ENCODE data around the gene PGD.
"Not testable (repeated sequence)": the region's sequence is repeated elsewhere in the genome, so short reads cannot be mapped to it uniquely, and the experiment has no call there.

The PGD gene

DNA sequence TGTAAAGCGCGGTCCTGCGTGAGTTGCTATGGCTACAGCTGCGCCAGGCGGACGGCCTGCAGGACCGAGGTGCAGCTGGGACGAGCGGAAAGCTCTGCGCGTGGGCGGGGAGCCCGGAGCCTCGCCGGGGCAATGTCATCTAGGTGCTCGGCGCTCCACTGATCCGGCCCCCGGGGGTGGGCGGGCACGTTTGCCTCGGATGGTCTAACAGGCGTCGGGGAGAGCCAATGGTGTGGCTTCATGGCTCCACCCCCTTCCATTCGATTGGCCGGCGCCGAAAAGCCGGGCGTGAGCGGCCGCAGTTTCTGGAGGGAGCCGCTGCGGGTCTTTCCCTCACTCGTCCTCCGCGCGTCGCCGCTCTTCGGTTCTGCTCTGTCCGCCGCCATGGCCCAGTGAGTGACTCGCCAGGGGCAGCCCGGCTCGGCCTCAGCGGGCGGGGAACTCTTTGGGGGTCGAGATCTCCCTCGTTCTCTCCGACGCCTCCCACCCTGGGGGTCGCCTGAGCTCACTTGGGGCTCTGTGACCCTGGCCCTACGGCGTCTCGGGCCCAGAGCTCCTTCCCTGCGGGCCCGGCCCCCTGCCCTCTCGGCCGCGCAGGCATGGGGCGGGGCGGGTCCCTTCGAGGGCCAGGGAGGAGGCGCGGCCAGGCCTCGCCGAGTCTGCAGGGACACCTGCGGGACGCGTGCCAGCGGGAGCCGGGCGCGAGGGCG is at the start of gene PGD:
Gene PGD, plus strand, starts transcription at position 331 of the 710 bp plus-strand sequence. Its CDS starts 54 bp downstream, at position 385.
- H3K9me3 ChIP-seq (ENCODE audit: control insufficient read depth in 2 of 2, low read length in 2 of 2), result no peaks in the 10 kb centered on the region
- H3K36me3 ChIP-seq (ENCODE audit: control insufficient read depth in 2 of 2, insufficient read depth in 2 of 2, low read length in 2 of 2), result peaks cover 7 to 12% of the 10 kb centered on the region in 2 donors
- H3K9ac ChIP-seq (ENCODE audit: low read depth in 1 of 2, low read length in 2 of 2), result peak within 1 kb of the TSS; percentile 80 to 88
- H3K27ac ChIP-seq (ENCODE audit: low read depth in 2 of 2, low read length in 2 of 2), result peak within 1 kb of the TSS; percentile 92 to 93
- H3K4me1 ChIP-seq (ENCODE audit: control insufficient read depth in 2 of 2, insufficient read depth in 2 of 2, low read length in 2 of 2), result peaks cover 15 to 21% of the 10 kb centered on the region in 2 donors
- peak within 1 kb of the TSS; percentile 87 to 89 for H3K4me3 ChIP-seq (ENCODE audit: low read length in 2 of 2)
- no peaks in the 10 kb centered on the region for H3K27me3 ChIP-seq (ENCODE audit: control insufficient read depth in 2 of 2, insufficient read depth in 2 of 2, low read length in 2 of 2)

DNA sequence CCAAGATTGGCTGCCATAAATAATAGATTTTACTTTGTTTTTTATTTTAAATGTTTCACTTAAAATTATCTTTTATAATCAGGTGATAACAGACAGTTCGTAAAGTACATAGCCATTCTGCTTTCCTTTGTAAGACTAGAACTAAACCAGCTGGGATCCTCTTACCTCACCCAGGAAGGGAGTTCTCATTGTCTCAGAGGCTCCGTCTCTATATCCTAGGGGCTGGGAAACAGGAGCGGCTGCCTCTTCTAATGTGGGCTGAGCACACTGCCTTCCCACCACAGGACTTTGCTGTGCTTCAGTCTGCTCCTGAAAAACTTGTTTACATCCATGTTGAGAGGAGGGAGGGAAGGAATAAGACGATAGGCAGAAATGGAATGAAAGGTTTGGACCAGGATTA is 45.6 kb upstream of the PGD start:
- H3K4me1 ChIP-seq (ENCODE audit: control insufficient read depth in 2 of 2, insufficient read depth in 2 of 2, low read length in 2 of 2), result no peaks in the 10 kb centered on the region
- no peaks in the 10 kb centered on the region for H3K27me3 ChIP-seq (ENCODE audit: control insufficient read depth in 2 of 2, insufficient read depth in 2 of 2, low read length in 2 of 2)
- H3K36me3 ChIP-seq (ENCODE audit: control insufficient read depth in 2 of 2, insufficient read depth in 2 of 2, low read length in 2 of 2), result peaks cover 18 to 23% of the 10 kb centered on the region in 2 donors
- no peaks in the 10 kb centered on the region for H3K9me3 ChIP-seq (ENCODE audit: control insufficient read depth in 2 of 2, low read length in 2 of 2)
- H3K4me3 ChIP-seq (ENCODE audit: low read length in 2 of 2), result no peak overlapping the region
- no peak overlapping the region for H3K27ac ChIP-seq (ENCODE audit: low read depth in 2 of 2, low read length in 2 of 2)
- H3K9ac ChIP-seq (ENCODE audit: low read depth in 1 of 2, low read length in 2 of 2), result no peak overlapping the region

DNA sequence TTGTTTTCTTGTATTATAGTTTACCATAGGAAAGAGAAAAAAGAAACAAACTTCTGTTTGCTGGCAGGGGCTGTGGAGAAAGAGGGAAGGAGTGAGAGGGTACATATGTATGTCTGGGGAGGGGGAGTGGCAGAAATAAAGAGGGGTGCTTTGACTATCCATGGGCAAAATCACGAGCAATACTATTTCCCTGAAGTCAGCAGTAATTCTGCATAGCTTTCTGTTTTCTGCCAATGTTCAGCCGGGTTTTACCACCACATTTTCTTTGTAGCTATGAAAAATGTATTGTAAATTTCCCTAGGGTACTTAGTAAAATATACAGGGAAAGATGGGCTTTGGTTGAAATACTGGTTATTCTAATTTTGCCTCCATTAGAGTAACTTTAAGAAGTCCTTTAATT is 45.2 kb upstream of the PGD start:
- peaks cover 13 to 19% of the 10 kb centered on the region in 2 donors for H3K36me3 ChIP-seq (ENCODE audit: control insufficient read depth in 2 of 2, insufficient read depth in 2 of 2, low read length in 2 of 2)

DNA sequence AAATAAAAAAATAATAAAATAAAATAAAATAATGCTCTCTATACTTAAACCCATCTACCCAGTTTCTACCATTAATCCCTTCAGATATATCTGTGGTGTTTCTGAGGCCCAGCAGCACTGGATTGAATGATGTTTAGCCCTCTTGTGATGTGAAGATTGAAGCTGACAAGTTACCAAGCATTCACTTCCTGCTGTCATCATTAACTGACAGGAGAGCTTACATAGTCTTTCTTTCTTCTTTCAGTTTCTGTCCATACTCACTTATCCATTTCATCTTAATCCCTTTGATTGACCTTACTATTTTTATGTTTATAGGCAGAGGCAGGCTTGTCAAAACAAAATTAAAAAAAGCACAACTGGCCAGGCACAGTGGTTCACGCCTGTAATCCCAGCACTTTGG is 38.8 kb upstream of the PGD start:
- H3K27me3 ChIP-seq (ENCODE audit: control insufficient read depth in 2 of 2, insufficient read depth in 2 of 2, low read length in 2 of 2), result no peaks in the 10 kb centered on the region
- H3K9me3 ChIP-seq (ENCODE audit: control insufficient read depth in 2 of 2, low read length in 2 of 2), result no peaks in the 10 kb centered on the region
- no peak overlapping the region for H3K27ac ChIP-seq (ENCODE audit: low read depth in 2 of 2, low read length in 2 of 2)
- H3K9ac ChIP-seq (ENCODE audit: low read depth in 1 of 2, low read length in 2 of 2), result no peak overlapping the region
- H3K36me3 ChIP-seq (ENCODE audit: control insufficient read depth in 2 of 2, insufficient read depth in 2 of 2, low read length in 2 of 2), result peaks cover 21% of the 10 kb centered on the region in 2 donors
- no peaks in the 10 kb centered on the region for H3K4me1 ChIP-seq (ENCODE audit: control insufficient read depth in 2 of 2, insufficient read depth in 2 of 2, low read length in 2 of 2)
- no peak overlapping the region for H3K4me3 ChIP-seq (ENCODE audit: low read length in 2 of 2)

More for the DNA sequence above, 45.2 kb upstream of the PGD start:
- Histone ChIP-seq H3K4me1 (ENCODE audit: control insufficient read depth in 2 of 2, insufficient read depth in 2 of 2, low read length in 2 of 2) (no peaks in the 10 kb centered on the region), H3K9me3 (ENCODE audit: control insufficient read depth in 2 of 2, low read length in 2 of 2) (no peaks in the 10 kb centered on the region), H3K27me3 (ENCODE audit: control insufficient read depth in 2 of 2, insufficient read depth in 2 of 2, low read length in 2 of 2) (no peaks in the 10 kb centered on the region), H3K27ac (ENCODE audit: low read depth in 2 of 2, low read length in 2 of 2) (no peak overlapping the region), H3K9ac (ENCODE audit: low read depth in 1 of 2, low read length in 2 of 2) (no peak overlapping the region), H3K4me3 (ENCODE audit: low read length in 2 of 2) (no peak overlapping the region)

DNA sequence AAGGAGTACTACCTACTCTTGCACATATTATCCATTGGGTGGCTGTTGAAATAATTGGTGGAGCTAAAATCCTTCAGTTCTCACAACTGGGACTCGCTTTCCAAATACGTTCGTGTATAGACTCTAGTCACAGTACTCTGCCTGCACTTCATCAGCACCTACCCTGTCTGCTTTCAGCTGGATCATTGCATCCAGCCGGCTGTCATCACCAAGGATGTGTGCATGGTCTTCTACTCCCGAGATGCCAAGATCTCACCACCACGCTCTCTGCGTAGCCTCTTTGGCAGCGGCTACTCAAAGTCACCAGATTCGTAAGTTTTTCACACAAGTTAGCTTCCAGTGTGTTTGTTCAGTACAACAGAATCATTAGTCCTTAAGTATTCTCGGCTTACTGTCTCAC is 37.3 kb upstream of the PGD start:
- H3K9me3 ChIP-seq (ENCODE audit: control insufficient read depth in 2 of 2, low read length in 2 of 2), result no peaks in the 10 kb centered on the region
- H3K27me3 ChIP-seq (ENCODE audit: control insufficient read depth in 2 of 2, insufficient read depth in 2 of 2, low read length in 2 of 2), result no peaks in the 10 kb centered on the region
- no peak overlapping the region for H3K4me3 ChIP-seq (ENCODE audit: low read length in 2 of 2)
- no peaks in the 10 kb centered on the region for H3K4me1 ChIP-seq (ENCODE audit: control insufficient read depth in 2 of 2, insufficient read depth in 2 of 2, low read length in 2 of 2)
- peaks cover 30 to 33% of the 10 kb centered on the region in 2 donors for H3K36me3 ChIP-seq (ENCODE audit: control insufficient read depth in 2 of 2, insufficient read depth in 2 of 2, low read length in 2 of 2)
- no peak overlapping the region for H3K27ac ChIP-seq (ENCODE audit: low read depth in 2 of 2, low read length in 2 of 2)
- no peak overlapping the region for H3K9ac ChIP-seq (ENCODE audit: low read depth in 1 of 2, low read length in 2 of 2)

DNA sequence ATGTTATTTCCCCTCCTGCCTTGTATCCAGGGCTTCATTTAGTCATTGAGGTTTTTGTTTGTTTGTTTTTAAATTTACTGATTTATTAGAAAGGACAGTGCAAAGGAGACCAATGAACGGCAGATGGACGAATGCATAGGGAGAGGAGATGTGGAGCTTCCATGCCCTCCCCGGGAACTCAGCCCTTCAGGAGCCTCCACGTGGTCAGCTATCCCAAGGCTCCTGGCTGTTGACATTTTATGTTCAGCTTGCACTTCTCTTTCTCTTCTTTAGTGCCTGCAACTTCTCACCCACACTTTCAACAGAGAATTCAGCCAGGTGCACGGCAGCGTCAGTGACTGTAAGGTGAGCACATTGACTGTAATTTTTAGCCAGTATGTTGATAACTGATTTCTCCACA is 30.7 kb upstream of the PGD start:
- Histone ChIP-seq H3K9ac (ENCODE audit: low read depth in 1 of 2, low read length in 2 of 2) (no peak overlapping the region), H3K36me3 (ENCODE audit: control insufficient read depth in 2 of 2, insufficient read depth in 2 of 2, low read length in 2 of 2) (peaks cover 41 to 45% of the 10 kb centered on the region in 2 donors), H3K27ac (ENCODE audit: low read depth in 2 of 2, low read length in 2 of 2) (no peak overlapping the region), H3K27me3 (ENCODE audit: control insufficient read depth in 2 of 2, insufficient read depth in 2 of 2, low read length in 2 of 2) (no peaks in the 10 kb centered on the region), H3K4me1 (ENCODE audit: control insufficient read depth in 2 of 2, insufficient read depth in 2 of 2, low read length in 2 of 2) (no peaks in the 10 kb centered on the region), H3K4me3 (ENCODE audit: low read length in 2 of 2) (no peak overlapping the region), H3K9me3 (ENCODE audit: control insufficient read depth in 2 of 2, low read length in 2 of 2) (no peaks in the 10 kb centered on the region)

DNA sequence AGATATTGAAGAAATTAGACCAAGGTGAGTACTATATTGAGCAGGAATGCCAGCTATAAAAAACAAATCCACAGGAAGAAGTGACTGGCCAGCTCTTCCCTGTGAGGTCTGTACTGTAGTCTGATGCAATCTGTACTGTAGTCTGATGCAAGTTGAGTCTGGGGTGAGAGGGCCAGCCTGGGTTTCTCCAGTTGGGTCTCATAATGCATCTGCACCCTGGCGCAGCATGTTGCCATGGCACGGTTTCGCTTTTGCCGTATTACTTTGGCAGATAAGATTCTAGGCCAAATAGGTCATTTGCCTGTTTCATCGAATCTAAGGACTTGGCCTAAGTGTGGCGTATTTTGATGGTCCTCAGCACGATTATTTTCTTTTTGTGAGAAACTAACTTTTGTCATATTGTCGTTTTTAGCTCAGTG is 24.4 kb upstream of the PGD start:
- Histone ChIP-seq H3K27me3 (ENCODE audit: control insufficient read depth in 2 of 2, insufficient read depth in 2 of 2, low read length in 2 of 2) (no peaks in the 10 kb centered on the region), H3K9me3 (ENCODE audit: control insufficient read depth in 2 of 2, low read length in 2 of 2) (no peaks in the 10 kb centered on the region), H3K4me1 (ENCODE audit: control insufficient read depth in 2 of 2, insufficient read depth in 2 of 2, low read length in 2 of 2) (peaks cover 0 to 3% of the 10 kb centered on the region in 2 donors), H3K9ac (ENCODE audit: low read depth in 1 of 2, low read length in 2 of 2) (no peak overlapping the region), H3K27ac (ENCODE audit: low read depth in 2 of 2, low read length in 2 of 2) (no peak overlapping the region), H3K4me3 (ENCODE audit: low read length in 2 of 2) (no peak overlapping the region), H3K36me3 (ENCODE audit: control insufficient read depth in 2 of 2, insufficient read depth in 2 of 2, low read length in 2 of 2) (peaks cover 49% of the 10 kb centered on the region in 2 donors)

DNA sequence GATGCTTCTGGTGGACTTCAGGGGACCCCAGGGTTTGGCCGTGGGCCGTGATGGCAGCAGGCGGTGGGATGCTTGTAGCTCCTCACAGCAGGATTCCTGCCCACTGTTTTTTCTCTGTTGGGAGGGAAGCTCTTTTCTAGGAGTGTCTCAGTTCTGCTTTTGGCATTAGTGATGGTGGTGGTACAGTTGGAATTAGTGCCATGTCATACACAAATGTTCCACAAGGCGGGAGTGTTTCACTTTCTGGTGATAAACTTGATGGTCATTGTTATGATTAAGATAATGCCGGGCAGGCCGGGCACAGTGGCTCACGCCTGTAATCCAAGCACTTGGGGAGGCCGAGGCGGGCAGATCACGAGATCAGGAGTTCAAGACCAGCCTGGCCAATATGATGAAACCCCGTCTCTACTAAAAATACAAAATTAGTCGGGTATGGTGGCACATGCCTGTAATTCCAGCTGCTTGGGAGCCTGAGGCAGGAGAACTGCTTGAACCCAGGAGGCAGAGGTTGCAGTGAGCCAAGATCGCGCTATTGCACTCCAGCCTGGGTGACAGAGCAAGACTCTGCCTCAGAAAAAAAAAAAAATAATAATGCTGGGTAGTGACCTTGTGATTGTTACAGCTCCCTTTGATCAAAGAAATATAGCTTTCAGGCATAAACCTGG is 21.4 kb upstream of the PGD start:
- H3K4me1 ChIP-seq (ENCODE audit: control insufficient read depth in 2 of 2, insufficient read depth in 2 of 2, low read length in 2 of 2); H3K9ac ChIP-seq (ENCODE audit: low read depth in 1 of 2, low read length in 2 of 2); H3K27ac ChIP-seq (ENCODE audit: low read depth in 2 of 2, low read length in 2 of 2); H3K27me3 ChIP-seq (ENCODE audit: control insufficient read depth in 2 of 2, insufficient read depth in 2 of 2, low read length in 2 of 2); H3K4me3 ChIP-seq (ENCODE audit: low read length in 2 of 2); H3K9me3 ChIP-seq (ENCODE audit: control insufficient read depth in 2 of 2, low read length in 2 of 2): not testable (repeated sequence)
- peaks cover 32 to 38% of the 10 kb centered on the region in 2 donors for H3K36me3 ChIP-seq (ENCODE audit: control insufficient read depth in 2 of 2, insufficient read depth in 2 of 2, low read length in 2 of 2)

DNA sequence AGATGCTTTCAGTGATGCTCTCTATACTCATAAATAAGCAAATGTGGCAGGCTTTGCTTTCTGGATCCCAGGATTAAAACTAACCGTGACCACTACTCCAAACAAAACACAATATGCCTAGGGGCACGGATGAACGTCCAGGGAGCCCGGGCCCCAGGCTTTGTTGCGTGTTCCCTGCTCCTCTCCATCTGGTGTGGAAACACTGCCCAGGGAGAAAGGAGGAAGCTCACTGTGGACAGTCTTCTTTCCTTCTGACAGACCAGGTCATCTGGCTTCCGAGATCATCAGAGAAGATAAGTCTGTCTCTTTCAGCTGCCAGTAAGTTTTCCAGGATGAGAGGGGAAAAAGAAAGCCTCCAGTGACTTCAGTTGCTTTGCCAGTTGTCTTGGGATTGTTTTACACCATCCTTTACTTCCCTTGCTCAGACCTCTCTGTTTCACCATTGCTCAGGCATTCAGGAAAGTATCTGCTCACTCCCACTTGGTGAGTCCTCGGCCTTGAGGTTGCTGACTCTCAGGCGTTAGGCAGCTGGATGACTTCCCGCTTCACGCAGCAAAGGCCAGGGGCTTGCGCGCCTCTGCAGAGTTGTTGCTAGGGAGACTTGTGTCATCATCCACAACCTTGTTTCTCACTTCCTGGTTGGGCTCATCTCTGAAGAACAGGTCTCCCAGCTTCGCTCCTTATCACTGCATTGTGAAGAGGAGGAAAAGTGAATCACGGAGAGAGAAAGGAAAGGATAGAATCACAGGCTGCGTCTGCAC is 20.6 kb upstream of the PGD start:
- Histone ChIP-seq H3K27ac (ENCODE audit: low read depth in 2 of 2, low read length in 2 of 2) (no peak overlapping the region), H3K27me3 (ENCODE audit: control insufficient read depth in 2 of 2, insufficient read depth in 2 of 2, low read length in 2 of 2) (no peaks in the 10 kb centered on the region), H3K9me3 (ENCODE audit: control insufficient read depth in 2 of 2, low read length in 2 of 2) (no peaks in the 10 kb centered on the region), H3K36me3 (ENCODE audit: control insufficient read depth in 2 of 2, insufficient read depth in 2 of 2, low read length in 2 of 2) (peaks cover 32 to 38% of the 10 kb centered on the region in 2 donors), H3K4me1 (ENCODE audit: control insufficient read depth in 2 of 2, insufficient read depth in 2 of 2, low read length in 2 of 2) (peaks cover 0 to 3% of the 10 kb centered on the region in 2 donors), H3K4me3 (ENCODE audit: low read length in 2 of 2) (no peak overlapping the region), H3K9ac (ENCODE audit: low read depth in 1 of 2, low read length in 2 of 2) (no peak overlapping the region)

DNA sequence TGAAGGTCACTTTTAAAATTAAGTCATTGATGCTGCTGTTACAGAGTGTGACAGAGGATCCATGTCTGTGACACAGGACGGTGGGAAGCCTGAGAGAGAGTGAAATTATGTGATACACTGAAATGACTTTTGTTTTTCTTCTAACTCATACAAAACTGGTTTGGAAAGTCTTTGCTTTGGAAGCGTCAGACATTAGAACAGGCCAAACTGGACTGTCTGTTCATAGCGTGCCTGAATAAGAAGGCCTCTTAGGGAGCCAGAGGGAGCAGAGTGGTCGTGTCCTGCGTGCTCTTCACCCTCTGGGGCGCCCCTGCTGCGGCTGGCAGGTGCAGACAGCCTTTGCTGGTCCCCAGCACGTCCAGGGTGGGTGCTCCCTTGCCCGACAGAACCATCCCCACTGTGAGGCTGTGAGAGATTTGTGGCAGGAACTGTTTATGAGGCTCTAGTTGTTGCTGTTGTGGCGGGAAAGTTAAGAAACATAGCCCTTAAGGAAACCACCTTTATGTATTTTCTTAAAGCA is 19.7 kb upstream of the PGD start:
- Histone ChIP-seq H3K4me3 (ENCODE audit: low read length in 2 of 2) (no peak overlapping the region), H3K27me3 (ENCODE audit: control insufficient read depth in 2 of 2, insufficient read depth in 2 of 2, low read length in 2 of 2) (no peaks in the 10 kb centered on the region), H3K36me3 (ENCODE audit: control insufficient read depth in 2 of 2, insufficient read depth in 2 of 2, low read length in 2 of 2) (peaks cover 30 to 32% of the 10 kb centered on the region in 2 donors), H3K9ac (ENCODE audit: low read depth in 1 of 2, low read length in 2 of 2) (no peak overlapping the region), H3K9me3 (ENCODE audit: control insufficient read depth in 2 of 2, low read length in 2 of 2) (no peaks in the 10 kb centered on the region), H3K27ac (ENCODE audit: low read depth in 2 of 2, low read length in 2 of 2) (no peak overlapping the region), H3K4me1 (ENCODE audit: control insufficient read depth in 2 of 2, insufficient read depth in 2 of 2, low read length in 2 of 2) (peaks cover 0 to 3% of the 10 kb centered on the region in 2 donors)
